IMR-90 (cell line): ENCODE data around the gene CNTN3. TPM values are rescaled to one million over a fixed set of nuclear protein-coding genes. Genes with fewer than 3 reads are reported as not detected.

Experiments
- ATAC-seq: fragments of 200-7000 bp; cut with Tn5 transposase; 2 replicates; pipeline ENCODE4 v1.9.1; 2020; ENCODE audit warnings: low read depth, mild to moderate bottlenecking, moderate library complexity
- BruUV-seq: library from RNA; stranded (reverse); fragments of 400-500 nt; replicated peaks from 2 replicates; lab custom pipeline; 2021; lab: Mats Ljungman, UMichigan
- CTCF ChIA-PET: fragments of 300-600 bp; formaldehyde crosslinking; extraction: SDS; loops from one replicate; lab custom pipeline; 2021; ENCODE audit warnings: antibody characterized with exemption; lab: Yijun Ruan, JAX
- POLR2A ChIA-PET: fragments of 300-600 bp; sonication (Branson Sonifier 250); formaldehyde crosslinking; loops from one replicate; lab custom pipeline; 2022; ENCODE audit warnings: antibody characterized with exemption; ENCODE audit not compliant: unreplicated experiment; lab: Charles Lee
- DNase-seq: peaks from one replicate; pipeline ENCODE4 v3.0.0; 2013
- H2AFZ ChIP-seq: replicated peaks from 2 replicates; pipeline ENCODE3; 2013; ENCODE audit warnings: low read length, mild to moderate bottlenecking; ENCODE audit not compliant: poor library complexity
- H2AK5ac ChIP-seq: 2 replicates; pipeline ENCODE4 v1.6.1; 2013; ENCODE audit warnings: low read depth, low read length, inconsistent platforms
- H2AK9ac ChIP-seq: replicated peaks from 2 replicates; pipeline ENCODE3; 2013; ENCODE audit warnings: mild to moderate bottlenecking, low read depth, low read length, moderate library complexity; ENCODE audit not compliant: poor library complexity
- H2BK120ac ChIP-seq: 2 replicates; pipeline ENCODE4 v1.6.1; 2013; ENCODE audit warnings: low read depth, low read length, inconsistent platforms
- H2BK15ac ChIP-seq: 3 replicates; pipeline ENCODE4 v1.6.1; 2013; ENCODE audit warnings: low read depth, low read length, inconsistent platforms
- H2BK20ac ChIP-seq: 2 replicates; pipeline ENCODE4 v1.6.1; 2013; ENCODE audit warnings: low read depth, mild to moderate bottlenecking, inconsistent platforms, low read length, moderate library complexity
- H2BK5ac ChIP-seq: 2 replicates; pipeline ENCODE4 v1.6.1; 2013; ENCODE audit warnings: mild to moderate bottlenecking, low read depth, low read length, inconsistent platforms; ENCODE audit not compliant: poor library complexity, severe bottlenecking
- H3K14ac ChIP-seq: replicated peaks from 2 replicates; pipeline ENCODE4 v1.6.1; 2013; ENCODE audit warnings: low read depth, low read length, inconsistent platforms
- H3K18ac ChIP-seq: 2 replicates; pipeline ENCODE4 v1.6.1; 2013; ENCODE audit warnings: low read depth, low read length, control low read depth
- H3K23ac ChIP-seq: 2 replicates; pipeline ENCODE4 v1.6.1; 2013; ENCODE audit warnings: low read depth, low read length, inconsistent platforms
- H3K27ac ChIP-seq: 2 replicates; pipeline ENCODE4 v1.5.1; 2013; ENCODE audit warnings: mild to moderate bottlenecking, control low read depth, low read length; ENCODE audit not compliant: insufficient read depth
- H3K27me3 ChIP-seq: 2 replicates; pipeline ENCODE4 v1.6.1; 2013; ENCODE audit warnings: low read length; ENCODE audit not compliant: control insufficient read depth, insufficient read depth
- H3K36me3 ChIP-seq: 2 replicates; pipeline ENCODE4 v1.6.1; 2013; ENCODE audit warnings: low read length, mixed read lengths; ENCODE audit not compliant: control insufficient read depth, insufficient read depth
- H3K4ac ChIP-seq: 2 replicates; pipeline ENCODE4 v1.6.1; 2013; ENCODE audit warnings: low read depth, low read length, inconsistent platforms
- H3K4me1 ChIP-seq: 2 replicates; pipeline ENCODE4 v1.6.1; 2013; ENCODE audit warnings: low read length, mixed read lengths; ENCODE audit not compliant: control insufficient read depth, insufficient read depth
- H3K4me2 ChIP-seq: 2 replicates; pipeline ENCODE4 v1.6.1; 2013; ENCODE audit warnings: low read depth, mild to moderate bottlenecking, control low read depth, low read length, moderate library complexity
- H3K4me3 ChIP-seq: 2 replicates; pipeline ENCODE4 v1.5.1; 2013; ENCODE audit warnings: low read depth, mild to moderate bottlenecking, control low read depth, low read length, moderate library complexity; ENCODE audit not compliant: insufficient read depth
- H3K56ac ChIP-seq: 2 replicates; pipeline ENCODE4 v1.6.1; 2013; ENCODE audit warnings: low read length, inconsistent platforms; ENCODE audit not compliant: insufficient read depth; ENCODE audit errors: extremely low read depth
- H3K79me1 ChIP-seq, 2 experiments: 2 replicates each; pipeline ENCODE4 v1.6.1; 2013; ENCODE audit warnings: low read length in 2 of 2, inconsistent platforms in 1 of 2, low read depth in 1 of 2
- H3K9ac ChIP-seq: 2 replicates; pipeline ENCODE4 v1.6.1; 2013; ENCODE audit warnings: low read depth, low read length, control low read depth
- H3K9me1 ChIP-seq: 2 replicates; pipeline ENCODE4 v1.6.1; 2013; ENCODE audit warnings: low read length, inconsistent platforms; ENCODE audit not compliant: insufficient read depth
- H3K9me3 ChIP-seq: 2 replicates; pipeline ENCODE4 v1.6.1; 2013; ENCODE audit warnings: low read length; ENCODE audit not compliant: control insufficient read depth, insufficient read depth
- H4K20me1 ChIP-seq: 2 replicates; pipeline ENCODE4 v1.6.1; 2013; ENCODE audit warnings: low read length, inconsistent platforms; ENCODE audit not compliant: insufficient read depth
- H4K5ac ChIP-seq: 2 replicates; pipeline ENCODE4 v1.6.1; 2013; ENCODE audit warnings: mild to moderate bottlenecking, low read depth, low read length, control low read depth
- H4K8ac ChIP-seq, 2 experiments: 2 replicates each; pipeline ENCODE4 v1.6.1; 2013; ENCODE audit warnings: low read depth in 2 of 2, low read length in 2 of 2, control low read depth in 1 of 2, inconsistent platforms in 1 of 2
- H4K91ac ChIP-seq: 2 replicates; pipeline ENCODE4 v1.6.1; 2013; ENCODE audit warnings: low read depth, low read length, inconsistent platforms; ENCODE audit not compliant: insufficient read depth
- CEBPB ChIP-seq: IDR thresholded peaks from 2 replicates; pipeline ENCODE4 v1.6.1; 2012; ENCODE audit warnings: low read depth, low read length, improper control_type of control experiment
- MAFK ChIP-seq: IDR thresholded peaks from 2 replicates; pipeline ENCODE4 v1.6.1; 2012; ENCODE audit warnings: low read depth, low read length, improper control_type of control experiment
- MAZ ChIP-seq: IDR thresholded peaks from 2 replicates; pipeline ENCODE4 v1.6.1; 2012; ENCODE audit warnings: low read depth, mild to moderate bottlenecking, low read length, improper control_type of control experiment, moderate library complexity, borderline replicate concordance
- POLR2A ChIP-seq: IDR thresholded peaks from 2 replicates; pipeline ENCODE4 v1.6.1; 2012; ENCODE audit warnings: mild to moderate bottlenecking, low read depth, low read length
- WGBS, 2 experiments: methylation state at CpG; one replicate each; pipeline versions ENCODE4 v1.1.5 to v1.1.7; 2013; ENCODE audit warnings: missing lambda C conversion rate in 2 of 2; ENCODE audit not compliant: insufficient read length in 1 of 2; ENCODE audit errors: extremely low coverage in 2 of 2; 5-methylcytosine and 5-hydroxymethylcytosine counted together
- dilution Hi-C: fragments of 300-500 bp; cut with HindIII; formaldehyde crosslinking; loops from one replicate; pipeline ENCODE4 v1.14.3; 2018; ENCODE audit warnings: low sequenced_read_pairs; ENCODE audit not compliant: unreplicated experiment
- in situ Hi-C: fragments of 300-500 bp; cut with MboI; formaldehyde crosslinking; loops from 3 replicates; pipeline ENCODE4 v1.14.3; 2019; ENCODE audit warnings: low sequenced_read_pairs, inconsistent platforms, mixed read lengths
- intact Hi-C: fragments of 100-400 bp; cut with micrococcal nuclease; formaldehyde crosslinking; loops from 2 replicates; pipeline ENCODE4 v1.10.0; 2022
- polyA plus RNA-seq, 3 experiments: library from polyadenylated mRNA; depleted of rRNA; stranded (reverse); fragments of >200 nt; gene quantifications; 2 replicates each; pipeline ENCODE4 v1.2.3, GENCODE V29; 2012; ENCODE audit warnings: low replicate concordance in 1 of 3
- total RNA-seq: library from RNA; depleted of rRNA; stranded (reverse); fragments of >200 nt; gene quantifications from 2 replicates; pipeline ENCODE4 v1.2.3, GENCODE V29; 2012
- TF ChIP-seq, protein P1 (sequence below): fragments of 150-350 bp; IDR thresholded peaks from 2 replicates; pipeline ENCODE4 v1.6.1; 2016; ENCODE audit warnings: low read depth, mild to moderate bottlenecking, low read length, moderate library complexity, borderline replicate concordance
- TF ChIP-seq, protein P2 (sequence below): fragments of 150-350 bp; IDR thresholded peaks from 2 replicates; pipeline ENCODE4 v1.6.1; 2017; ENCODE audit warnings: mild to moderate bottlenecking, antibody characterized with exemption, low read length, low read depth

Gene CNTN3
- total and polyA plus RNA-seq, 2 of the 4 experiments (the other 2 are of a cell fraction): 3.5 to 3.6 TPM

DNA sequence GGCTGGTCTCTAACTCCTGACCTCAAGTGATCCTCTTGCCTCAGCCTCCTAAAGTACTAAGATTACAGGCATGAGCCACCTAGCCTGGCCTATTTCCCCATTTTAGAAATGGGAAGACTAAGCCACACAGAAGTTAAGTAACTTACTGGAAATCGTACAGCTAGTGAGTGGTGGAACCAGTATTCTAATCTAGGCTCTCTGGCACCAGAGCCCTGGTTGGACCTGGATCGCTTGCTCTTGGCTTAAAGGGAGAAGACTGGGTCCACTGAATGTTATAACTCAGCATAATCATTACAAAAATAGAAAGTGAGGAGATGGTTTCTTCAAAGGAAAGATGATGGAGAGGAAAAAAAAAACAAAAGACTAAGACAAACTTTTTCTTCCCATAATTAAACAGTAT is 37.4 kb upstream of the CNTN3 start:
- CTCF ChIA-PET: no interaction called here

More for the DNA sequence above, 37.4 kb upstream of the CNTN3 start:
- H4K5ac ChIP-seq: no peak overlapping the region
- H2AK9ac ChIP-seq: no peak overlapping the region
- no peak overlapping the region for H2BK5ac ChIP-seq
- no peak overlapping the region for H2BK120ac ChIP-seq
- H3K9me1 ChIP-seq: no peaks in the 10 kb centered on the region
- H3K4me1 ChIP-seq: no peaks in the 10 kb centered on the region
- H3K18ac ChIP-seq: no peak overlapping the region
- no peaks in the 10 kb centered on the region for H3K27me3 ChIP-seq
- no TSS peak for BruUV-seq
- H3K4me3 ChIP-seq: no peak overlapping the region
- H3K14ac ChIP-seq: no peak overlapping the region
- H3K27ac ChIP-seq: no peak overlapping the region
- no peak overlapping the region for H2AFZ ChIP-seq
- WGBS, 2 experiments: no CpG with 5 or more reads among the region's 2 CpGs
- H3K9ac ChIP-seq: no peak overlapping the region
- no peaks in the 10 kb centered on the region for H3K79me1 ChIP-seq
- TF ChIP-seq, protein P1, sequence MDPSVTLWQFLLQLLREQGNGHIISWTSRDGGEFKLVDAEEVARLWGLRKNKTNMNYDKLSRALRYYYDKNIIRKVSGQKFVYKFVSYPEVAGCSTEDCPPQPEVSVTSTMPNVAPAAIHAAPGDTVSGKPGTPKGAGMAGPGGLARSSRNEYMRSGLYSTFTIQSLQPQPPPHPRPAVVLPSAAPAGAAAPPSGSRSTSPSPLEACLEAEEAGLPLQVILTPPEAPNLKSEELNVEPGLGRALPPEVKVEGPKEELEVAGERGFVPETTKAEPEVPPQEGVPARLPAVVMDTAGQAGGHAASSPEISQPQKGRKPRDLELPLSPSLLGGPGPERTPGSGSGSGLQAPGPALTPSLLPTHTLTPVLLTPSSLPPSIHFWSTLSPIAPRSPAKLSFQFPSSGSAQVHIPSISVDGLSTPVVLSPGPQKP: no peak
- TF ChIP-seq POLR2A: no peak
- TF ChIP-seq, protein P2, sequence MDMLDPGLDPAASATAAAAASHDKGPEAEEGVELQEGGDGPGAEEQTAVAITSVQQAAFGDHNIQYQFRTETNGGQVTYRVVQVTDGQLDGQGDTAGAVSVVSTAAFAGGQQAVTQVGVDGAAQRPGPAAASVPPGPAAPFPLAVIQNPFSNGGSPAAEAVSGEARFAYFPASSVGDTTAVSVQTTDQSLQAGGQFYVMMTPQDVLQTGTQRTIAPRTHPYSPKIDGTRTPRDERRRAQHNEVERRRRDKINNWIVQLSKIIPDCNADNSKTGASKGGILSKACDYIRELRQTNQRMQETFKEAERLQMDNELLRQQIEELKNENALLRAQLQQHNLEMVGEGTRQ: no peak
- no peak for TF ChIP-seq CEBPB
- TF ChIP-seq MAZ: no peak
- no peak for TF ChIP-seq MAFK
- intact Hi-C loops: no loop called here
- dilution Hi-C loops: no loop called here
- no peak overlapping the region for H4K91ac ChIP-seq
- H3K36me3 ChIP-seq: no peaks in the 10 kb centered on the region
- in situ Hi-C loops: loop anchor here (25.0 kb wide), 1 partner anchor 765 kb away; no protein-coding TSS in a partner anchor
- H3K9me3 ChIP-seq: no peaks in the 10 kb centered on the region
- POLR2A ChIA-PET: no interaction called here
- no peak overlapping the region for H3K4ac ChIP-seq
- no peak overlapping the region for H2AK5ac ChIP-seq
- no peak for ATAC-seq
- H2BK15ac ChIP-seq: no peak overlapping the region
- H4K8ac ChIP-seq: no peak overlapping the region
- H2BK20ac ChIP-seq: no peak overlapping the region
- H3K4me2 ChIP-seq: no peak overlapping the region
- H3K56ac ChIP-seq: no peak overlapping the region
- no peaks in the 10 kb centered on the region for H4K20me1 ChIP-seq
- DNase-seq: no peak
- no peak overlapping the region for H3K23ac ChIP-seq
